ENCODE data around the gene S1PR4. TPM values are rescaled to one million over a fixed set of nuclear protein-coding genes. Genes with fewer than 3 reads are reported as not detected.

The S1PR4 gene
- total and polyA plus RNA-seq, 2 of the 8 experiments (the other 6 are each of a cell fraction or from before 2014, with no cell fraction given) = not detected

GRCh38 chr19:3204646-3205275 is 26.2 kb downstream of the S1PR4 start:
- Histone ChIP-seq H3K9ac (replicated peaks in 1 of 4; ENCODE audit: extremely low read depth in 1 of 4, low read depth in 3 of 4, low read length in 3 of 4) (no peak overlapping the region), H3K23me2 (ENCODE audit: low read depth, low read length) (no peaks in the 10 kb centered on the region), H3K27ac (ENCODE audit: low read depth, low read length) (no peak overlapping the region), H3K79me2 (ENCODE audit: control insufficient read depth in 1 of 2, insufficient read depth in 2 of 2, low read length in 2 of 2) (no peaks in the 10 kb centered on the region), H3K4me2 (ENCODE audit: insufficient read depth in 1 of 2, low read depth in 2 of 2, low read length in 2 of 2) (no peak overlapping the region), H2BK120ac (replicated peaks; ENCODE audit: low read depth, low read length) (no peak overlapping the region), H2AFZ (ENCODE audit: low read length) (no peak overlapping the region), H2BK5ac (ENCODE audit: low read depth, low read length) (no peak overlapping the region), H3K79me1 (ENCODE audit: low read depth, low read length) (no peaks in the 10 kb centered on the region), H2BK12ac (ENCODE audit: low read depth, low read length) (no peak overlapping the region), H3K56ac (replicated peaks; ENCODE audit: insufficient read length, low read depth, low read length) (no peak overlapping the region), H3K18ac (ENCODE audit: extremely low read depth, low read length) (no peak overlapping the region), H3K4ac (replicated peaks; ENCODE audit: insufficient read length, low read depth, low read length) (no peak overlapping the region), H2BK20ac (ENCODE audit: low read length) (no peak overlapping the region), H4K8ac (ENCODE audit: extremely low read depth, insufficient read depth, low read length) (no peak overlapping the region), H3K27me3 (replicated peaks in 1 of 4; ENCODE audit: control insufficient read depth in 3 of 4, extremely low read depth in 1 of 4, insufficient read depth in 3 of 4, low read length in 3 of 4) (no peaks in the 10 kb centered on the region), H3K14ac (ENCODE audit: insufficient read length) (no peak overlapping the region), H3K9me3 (ENCODE audit: insufficient read depth in 2 of 2, low read depth in 1 of 2, low read length in 1 of 2) (no peaks in the 10 kb centered on the region), H2BK15ac (ENCODE audit: low read length) (no peak overlapping the region), H4K20me1 (replicated peaks in 1 of 2; ENCODE audit: control insufficient read depth in 1 of 2, insufficient read depth in 2 of 2, low read length in 2 of 2) (peaks cover 0 to 16% of the 10 kb centered on the region in 2 experiments), H3K4me3 (ENCODE audit: extremely low read depth in 1 of 4, insufficient read depth in 2 of 4, low read depth in 3 of 4, low read length in 4 of 4) (no peak overlapping the region), H4K5ac (ENCODE audit: insufficient read length, low read depth, low read length) (no peak overlapping the region), H3K4me1 (replicated peaks in 1 of 4; ENCODE audit: control insufficient read depth in 3 of 4, insufficient read depth in 4 of 4, low read length in 3 of 4) (no peaks in the 10 kb centered on the region; a peak in 1 of 7 replicates), H3K36me3 (ENCODE audit: control insufficient read depth in 2 of 4, insufficient read depth in 4 of 4, low read length in 3 of 4) (peaks cover 5 to 53% (median 17%) of the 10 kb centered on the region in 4 experiments; a peak in 5 of 8 replicates), H2AK5ac (ENCODE audit: low read depth, low read length) (no peak overlapping the region), H3K23ac (ENCODE audit: insufficient read length) (no peak overlapping the region), H4K91ac (replicated peaks; ENCODE audit: insufficient read length, low read length) (no peak overlapping the region)
- DNase-seq (ENCODE audit: low read depth in 1 of 2, low spot score in 2 of 2) (no peak), FAIRE-seq (no peak)
- 90% methylated on average over 33 of the region's 35 CpGs; no CpG with 5 or more reads in 1 of the 2 experiments for WGBS, 2 experiments (ENCODE audit: extremely low coverage in 1 of 2, insufficient coverage in 1 of 2, insufficient read length in 1 of 2, insufficient replicate concordance in 2 of 2, low coverage in 1 of 2, low lambda C conversion rate in 2 of 2, missing lambda C conversion rate in 1 of 2)
- ChIA-PET POLR2A (ENCODE audit: partially characterized antibody) (interaction anchor here (1.0 kb wide), 1 partner anchor 9 kb away, joined by 3 read pairs; no protein-coding TSS in a partner anchor), CTCF (ENCODE audit: partially characterized antibody) (no interaction called here)
- TF ChIP-seq RXRA (IDR thresholded peaks at IDR 0.05; ENCODE audit: insufficient read depth, low read depth, low read length) (no peak), SIN3A (conservative IDR thresholded peaks at IDR 0.05 in 1 of 2, IDR thresholded peaks at IDR 0.05 in 1 of 2; ENCODE audit: low read depth in 1 of 2, low read length in 2 of 2) (no peak), ZNF274 (IDR thresholded peaks at IDR 0.05; ENCODE audit: borderline replicate concordance, extremely low read depth, low read length) (no peak), SUZ12 (IDR thresholded peaks at IDR 0.05; ENCODE audit: low read length) (no peak), ATF2 (IDR thresholded peaks at IDR 0.05; ENCODE audit: low read length) (no peak), POU5F1 (IDR thresholded peaks at IDR 0.05; ENCODE audit: low read depth, low read length) (no peak), EZH2 (IDR thresholded peaks at IDR 0.05; ENCODE audit: low read depth, low read length, severe bottlenecking) (no peak), GTF2F1 (IDR thresholded peaks at IDR 0.05; ENCODE audit: borderline replicate concordance, low read depth, low read length) (no peak)
